ENCODE measurements around the gene FA2H. TPM values are rescaled to one million over a fixed set of nuclear protein-coding genes. Genes with fewer than 3 reads are reported as not detected.

FA2H gene
- total and polyA plus RNA-seq, 7 experiments from 2014 or later = 0.20 to 0.34 TPM; not detected in 5

DNA sequence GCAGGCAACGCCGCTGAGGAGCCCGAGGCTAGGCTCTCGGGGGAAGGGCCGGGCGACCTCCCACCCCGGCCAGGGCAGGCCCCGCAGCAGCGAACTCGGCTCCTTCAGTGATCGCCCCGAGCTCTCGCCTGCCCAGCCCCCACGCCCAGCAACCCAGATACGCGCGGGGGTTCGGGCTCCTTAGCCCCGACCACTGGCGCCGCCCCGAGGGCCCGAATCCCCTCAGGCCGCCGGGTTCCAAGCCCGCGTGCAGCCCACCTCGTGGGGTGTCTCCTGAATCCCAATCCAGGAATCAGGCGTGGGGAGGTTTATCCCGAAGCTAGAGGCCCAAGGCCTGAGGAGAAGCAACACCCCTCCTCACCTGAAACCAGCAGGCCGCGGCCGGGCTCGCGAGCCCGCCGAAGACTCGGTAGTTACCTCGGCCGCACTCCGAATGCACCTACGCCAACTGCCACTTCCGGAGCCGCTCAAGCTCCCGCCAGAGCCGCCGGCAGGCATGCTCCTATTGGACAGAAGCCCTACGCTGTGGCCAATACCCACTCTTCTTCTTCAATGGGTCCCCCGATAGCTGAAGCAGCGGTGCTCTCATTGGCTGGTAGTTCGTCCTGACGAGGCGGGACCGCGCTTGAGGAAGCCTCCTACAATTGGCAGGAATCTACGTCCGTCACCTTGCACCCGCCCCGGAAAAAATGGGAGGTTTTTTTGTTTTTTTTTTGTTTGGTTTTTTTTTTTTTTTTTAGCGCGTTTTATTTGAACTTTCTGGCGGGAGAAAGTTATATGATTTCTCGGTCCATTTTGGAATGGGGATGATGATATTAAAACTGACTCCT lies 108.0 kb downstream of the FA2H start, which contains the start of gene RFWD3:
RFWD3 (minus strand) TSS at position 453 of the 830 bp plus-strand sequence. CDS start 5,428 bp downstream, outside the sequence.
- Histone ChIP-seq H3K36me3 (ENCODE audit: control insufficient read depth in 2 of 3, insufficient read depth in 3 of 3, low read length in 3 of 3) (peaks cover 0 to 32% (median 8%) of the 10 kb centered on the region in 3 experiments), H3K9me3 (ENCODE audit: control insufficient read depth in 2 of 3, low read length in 3 of 3) (no peaks in the 10 kb centered on the region), H3K27me3 (ENCODE audit: control insufficient read depth in 2 of 2, insufficient read depth in 2 of 2, low read length in 2 of 2) (no peaks in the 10 kb centered on the region), H3K4me1 (ENCODE audit: control insufficient read depth in 2 of 2, insufficient read depth in 2 of 2, low read length in 2 of 2) (peaks cover 0 to 10% of the 10 kb centered on the region in 2 donors), H3K4me3 (ENCODE audit: low read length) (peak within 1 kb of the TSS; percentile 89), H3K27ac (ENCODE audit: low read depth, low read length) (peak within 1 kb of the TSS; percentile 86)
- peaks cover 5 to 33% (median 15%) of the 10 kb centered on the region in 5 donors for H3K36me3 Mint-ChIP-seq
- peaks cover 0 to 2% (median 0%) of the 10 kb centered on the region in 5 donors for H3K27me3 Mint-ChIP-seq
- H3K27ac Mint-ChIP-seq = peak within 1 kb of the TSS; percentile 92 to 97 (median 95)
- peak within 1 kb of the TSS; percentile 87 to 98 (median 95) for H3K4me3 Mint-ChIP-seq
- CTCF ChIA-PET = no interaction called here
- DNase-seq (peak; percentile 80 to 99 (median 97)), ATAC-seq (peak; percentile 100)
- intact Hi-C loops (cut with micrococcal nuclease) = loop anchor here (1.0 to 10.0 kb wide), 14 partner anchors 30 to 982 kb away; partner anchors contain the start of genes CFDP1 (in 2 of the 2), GLG1 (in 2 of the 2), MLKL (in 2 of the 2) and PSMD7 (in 2 of the 2)
- POLR2A ChIA-PET = interaction anchor here (0.6 to 2.5 kb wide), 14 partner anchors 12 to 981 kb away, joined by 3 to 18 read pairs (median 4); partner anchors contain the start of genes GLG1, KARS1, MLKL and TERF2IP
- H3K4me1 Mint-ChIP-seq = peaks cover 26 to 48% (median 44%) of the 10 kb centered on the region in 7 donors
- peaks cover 0 to 5% (median 0%) of the 10 kb centered on the region in 11 donors for H3K9me3 Mint-ChIP-seq

DNA sequence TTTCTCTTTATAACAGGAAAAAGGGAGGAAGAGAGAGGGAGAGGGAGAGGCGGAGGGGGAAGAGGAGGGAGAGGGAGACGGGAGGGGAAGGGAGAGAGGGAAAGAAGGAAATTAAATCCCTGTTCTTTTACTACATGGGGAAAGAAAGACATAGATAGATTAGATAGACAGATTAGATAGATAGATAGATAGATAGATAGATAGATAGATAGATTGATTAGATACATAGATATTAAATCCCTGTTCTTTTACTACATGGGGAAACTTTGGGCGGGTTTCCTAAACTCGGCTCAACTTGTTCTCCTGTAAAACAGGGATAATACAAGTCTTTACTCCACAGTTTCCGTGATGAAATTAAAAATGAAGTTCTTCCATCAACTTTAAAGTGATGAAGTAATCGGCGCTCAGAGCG lies 108.6 kb downstream of the FA2H start:
- H3K4me1 Mint-ChIP-seq = peaks cover 26 to 53% (median 49%) of the 10 kb centered on the region in 7 donors
- H3K27me3 Mint-ChIP-seq = peaks cover 0 to 2% (median 0%) of the 10 kb centered on the region in 5 donors

More for the DNA sequence above, 108.6 kb downstream of the FA2H start:
- intact Hi-C loops (cut with micrococcal nuclease) = loop anchor here (1.0 to 10.0 kb wide), 9 partner anchors 35 to 983 kb away; partner anchors contain the start of genes PSMD7 (in 2 of the 2), ADAT1 (in 1 of the 2), CFDP1 (in 1 of the 2) and GABARAPL2 (in 1 of the 2)
- Histone ChIP-seq H3K4me3 (ENCODE audit: low read length) (peak overlapping the region; percentile 89), H3K36me3 (ENCODE audit: control insufficient read depth in 2 of 3, insufficient read depth in 3 of 3, low read length in 3 of 3) (peaks cover under 1 to 32% (median 8%) of the 10 kb centered on the region in 3 experiments), H3K27ac (ENCODE audit: low read depth, low read length) (peak overlapping the region; percentile 86), H3K4me1 (ENCODE audit: control insufficient read depth in 2 of 2, insufficient read depth in 2 of 2, low read length in 2 of 2) (peaks cover 0 to 10% of the 10 kb centered on the region in 2 donors), H3K27me3 (ENCODE audit: control insufficient read depth in 2 of 2, insufficient read depth in 2 of 2, low read length in 2 of 2) (no peaks in the 10 kb centered on the region), H3K9me3 (ENCODE audit: control insufficient read depth in 2 of 3, low read length in 3 of 3) (no peaks in the 10 kb centered on the region)
- DNase-seq = no peak
- no peak for ATAC-seq
- POLR2A ChIA-PET = interaction anchor here (0.6 to 2.5 kb wide), 5 partner anchors 11 to 61 kb away, joined by 3 to 10 read pairs (median 5); partner anchors contain the start of gene GLG1
- H3K27ac Mint-ChIP-seq = peak overlapping the region in 8 of 9 donors; percentile 38 to 97 (median 94)
- peaks cover 0 to 5% (median 0%) of the 10 kb centered on the region in 11 donors for H3K9me3 Mint-ChIP-seq
- peaks cover 6 to 31% (median 14%) of the 10 kb centered on the region in 5 donors for H3K36me3 Mint-ChIP-seq
- H3K4me3 Mint-ChIP-seq = peak overlapping the region; percentile 76 to 98 (median 95)
- CTCF ChIA-PET = interaction anchor here (0.6 kb wide), 1 partner anchor 341 kb away, joined by 3 read pairs; no protein-coding TSS in a partner anchor

Other genes with a start within 250 kb of the FA2H start
- gene GLG1, start 167.7 kb downstream of the FA2H start, total RNA-seq = 100 to 1,000 TPM; 125 to 198 (median 188) TPM
- 100 to 1,000 TPM; 181 to 285 TPM for gene GLG1, start 167.7 kb downstream of the FA2H start, polyA plus RNA-seq
- gene RFWD3, start 107.9 kb downstream of the FA2H start, total RNA-seq = 10 to 100 TPM; 39.3 to 88.0 (median 56.9) TPM
- 10 to 100 TPM; 16.9 to 29.9 TPM for gene RFWD3, start 107.9 kb downstream of the FA2H start, polyA plus RNA-seq
- gene MLKL, start 74.0 kb downstream of the FA2H start, total RNA-seq = 10 to 100 TPM; 26.9 to 52.4 (median 38.3) TPM
- gene MLKL, start 74.0 kb downstream of the FA2H start, polyA plus RNA-seq = 1 to 10 TPM; 7.9 to 8.0 TPM
- gene WDR59, start 210.3 kb upstream of the FA2H start, total RNA-seq = 100 to 1,000 TPM in 2 of 5 experiments, 10 to 100 TPM in 3; 82.7 to 130 (median 84.7) TPM
- gene WDR59, start 210.3 kb upstream of the FA2H start, polyA plus RNA-seq = 10 to 100 TPM; 11.6 to 13.2 TPM
- gene ZNRF1, start 224.2 kb upstream of the FA2H start, total RNA-seq = 10 to 100 TPM in 1 of 5 experiments, 1 to 10 TPM in 4; 1.8 to 27.9 (median 2.6) TPM
- gene ZNRF1, start 224.2 kb upstream of the FA2H start, polyA plus RNA-seq = 1 to 10 TPM; 1.2 to 1.4 TPM

All from naive thymus-derived CD4-positive, alpha-beta T cell (primary cell).